GM12878 (cell line): ENCODE data around the gene SEMA3G. TPM values are rescaled to one million over a fixed set of nuclear protein-coding genes. Genes with fewer than 3 reads are reported as not detected.

ENCODE experiments used
- ATAC-seq: fragments of 200-7000 bp; cut with Tn5 transposase; 3 replicates; pipeline ENCODE4 v1.9.1; 2020; ENCODE audit warnings: mild to moderate bottlenecking, moderate library complexity
- BruUV-seq: library from RNA; stranded (reverse); fragments of 400-500 nt; replicated peaks from 2 replicates; lab custom pipeline; 2021; lab: Mats Ljungman, UMichigan
- CTCF ChIA-PET: fragments of 300-600 bp; sonication (Branson Sonifier 250); formaldehyde crosslinking; extraction: SDS; loops from one replicate; lab custom pipeline; 2021; ENCODE audit warnings: inconsistent platforms; lab: Yijun Ruan, JAX
- POLR2A ChIA-PET: fragments of 350-600 bp; formaldehyde crosslinking; extraction: SDS; loops from one replicate; lab custom pipeline; 2021; ENCODE audit warnings: inconsistent platforms; lab: Charles Lee
- RAD21 ChIA-PET: fragments of 300-600 bp; sonication (Branson Sonifier 250); formaldehyde crosslinking; loops from one replicate; lab custom pipeline; 2023; ENCODE audit warnings: antibody characterized with exemption; ENCODE audit not compliant: unreplicated experiment; lab: Charles Lee
- SMC1A ChIA-PET: fragments of 300-600 bp; sonication (Branson Sonifier 250); formaldehyde crosslinking; loops from one replicate; lab custom pipeline; 2023; ENCODE audit not compliant: unreplicated experiment, uncharacterized antibody; lab: Charles Lee
- DNase-seq: peaks from one replicate; pipeline ENCODE4 v3.0.0-alpha.2; 2011; ENCODE audit warnings: low read depth, low spot score
- FAIRE-seq: peaks from 3 replicates; lab custom pipeline; 2011; peaks lifted over from hg19 to GRCh38; lab: Jason Lieb, UNC
- H2AFZ ChIP-seq: 2 replicates; pipeline ENCODE4 v1.6.0; 2011; ENCODE audit warnings: low read depth, low read length, control low read depth; ENCODE audit not compliant: control insufficient read depth
- H3K27ac ChIP-seq: 2 replicates; pipeline ENCODE4 v1.5.1; 2011; ENCODE audit warnings: control low read depth; ENCODE audit not compliant: control insufficient read depth, insufficient read depth
- H3K27me3 ChIP-seq, 2 experiments: replicated peaks in 1 of 2; 2 replicates each; pipeline versions ENCODE4 v1.6.0 to v1.6.1; 2011; ENCODE audit warnings: low read length in 1 of 2; ENCODE audit not compliant: control insufficient read depth in 2 of 2, insufficient read depth in 2 of 2
- H3K36me3 ChIP-seq, 2 experiments: 2 replicates each; pipeline ENCODE4 v1.5.1; 2011; ENCODE audit warnings: low read length in 1 of 2; ENCODE audit not compliant: control insufficient read depth in 2 of 2, insufficient read depth in 2 of 2
- H3K4me1 ChIP-seq: 2 replicates; pipeline ENCODE4 v1.6.1; 2011; ENCODE audit warnings: mild to moderate bottlenecking, low read length, moderate library complexity, mixed read lengths; ENCODE audit not compliant: control insufficient read depth, insufficient read depth
- H3K4me2 ChIP-seq: 2 replicates; pipeline ENCODE4 v1.6.0; 2011; ENCODE audit warnings: control low read depth; ENCODE audit not compliant: control insufficient read depth, insufficient read depth
- H3K4me3 ChIP-seq: fragments of 200-600 bp; sonication (generic); 2 replicates; pipeline ENCODE4 v1.5.1; 2016
- H3K79me2 ChIP-seq: 2 replicates; pipeline ENCODE4 v1.6.0; 2011; ENCODE audit warnings: low read length; ENCODE audit not compliant: control insufficient read depth, insufficient read depth
- H3K9ac ChIP-seq: 2 replicates; pipeline ENCODE4 v1.8.0; 2011; ENCODE audit warnings: low read length, control low read depth, mixed read lengths; ENCODE audit not compliant: control insufficient read depth, insufficient read depth
- H3K9me3 ChIP-seq: replicated peaks from 3 replicates; pipeline ENCODE4 v1.5.1; 2011; ENCODE audit warnings: mild to moderate bottlenecking, low read length; ENCODE audit not compliant: control insufficient read depth, insufficient read depth
- H4K20me1 ChIP-seq: 2 replicates; pipeline ENCODE4 v1.6.0; 2011; ENCODE audit not compliant: control insufficient read depth, insufficient read depth
- BHLHE40 ChIP-seq, 2 experiments: fragments of 450-650 bp in 1 of 2; IDR thresholded peaks; 2 replicates each; pipeline ENCODE4 v1.6.1; 2011 to 2017; ENCODE audit warnings: low read depth in 2 of 2, borderline replicate concordance in 1 of 2, improper control_type of control experiment in 1 of 2, low read length in 1 of 2, mild to moderate bottlenecking in 1 of 2
- CEBPB ChIP-seq, 2 experiments: fragments of 150-350 bp in 1 of 2; IDR thresholded peaks; 2 replicates each; pipeline ENCODE4 v1.6.1; 2012 to 2014; ENCODE audit warnings: low read depth in 2 of 2, low read length in 2 of 2, borderline replicate concordance in 1 of 2, inconsistent platforms in 1 of 2
- CHD1 ChIP-seq: IDR thresholded peaks from 2 replicates; pipeline ENCODE4 v1.6.1; 2012; ENCODE audit warnings: low read depth, low read length, improper control_type of control experiment
- CREM ChIP-seq: IDR thresholded peaks from 2 replicates; pipeline ENCODE4 v1.6.1; 2014; ENCODE audit warnings: antibody characterized with exemption, low read depth
- EZH2 ChIP-seq: IDR thresholded peaks from 2 replicates; pipeline ENCODE4 v1.6.1; 2012; ENCODE audit warnings: low read depth, mild to moderate bottlenecking, control low read depth, inconsistent platforms, low read length, borderline replicate concordance; ENCODE audit not compliant: control insufficient read depth
- GABPA ChIP-seq: IDR thresholded peaks from 2 replicates; pipeline ENCODE4 v1.6.1; 2014; ENCODE audit warnings: antibody characterized with exemption, low read depth, mild to moderate bottlenecking, inconsistent platforms
- HDAC2 ChIP-seq: fragments of 200-600 bp; sonication (generic); IDR thresholded peaks from 2 replicates; pipeline ENCODE4 v1.6.1; 2017
- NFXL1 ChIP-seq: fragments of 450-650 bp; IDR thresholded peaks from 2 replicates; pipeline ENCODE4 v1.6.1; 2017; ENCODE audit warnings: antibody characterized with exemption, mild to moderate bottlenecking, borderline replicate concordance
- NFYB ChIP-seq: IDR thresholded peaks from 2 replicates; pipeline ENCODE4 v1.6.1; 2011; ENCODE audit warnings: low read depth, mild to moderate bottlenecking, low read length, improper control_type of control experiment, moderate library complexity; ENCODE audit not compliant: insufficient read depth
- POLR2AphosphoS5 ChIP-seq: IDR thresholded peaks from 2 replicates; pipeline ENCODE4 v1.6.1; 2011; ENCODE audit warnings: mild to moderate bottlenecking, low read length, inconsistent platforms
- RELB ChIP-seq: fragments of 450-650 bp; IDR thresholded peaks from 2 replicates; pipeline ENCODE4 v1.6.1; 2017; ENCODE audit warnings: low read depth, mild to moderate bottlenecking, moderate library complexity
- SMARCA5 ChIP-seq: fragments of 450-650 bp; IDR thresholded peaks from 2 replicates; pipeline ENCODE4 v1.6.1; 2017; ENCODE audit warnings: mild to moderate bottlenecking
- SPI1 ChIP-seq: IDR thresholded peaks from 2 replicates; pipeline ENCODE4 v1.6.1; 2011; ENCODE audit warnings: low read depth, mild to moderate bottlenecking, low read length, moderate library complexity, borderline replicate concordance; ENCODE audit not compliant: insufficient read depth
- TAF1 ChIP-seq: IDR thresholded peaks from 2 replicates; pipeline ENCODE4 v1.6.1; 2011; ENCODE audit warnings: mild to moderate bottlenecking, low read depth, low read length, borderline replicate concordance
- TBL1XR1 ChIP-seq: IDR thresholded peaks from 2 replicates; pipeline ENCODE4 v1.6.1; 2012; ENCODE audit warnings: low read depth, low read length, improper control_type of control experiment
- YBX1 ChIP-seq: fragments of 450-650 bp; IDR thresholded peaks from 2 replicates; pipeline ENCODE4 v1.6.1; 2016; ENCODE audit warnings: antibody characterized with exemption
- WGBS: methylation state at CpG from one replicate; pipeline ENCODE4 v1.1.6; 2016; ENCODE audit warnings: low lambda C conversion rate; ENCODE audit not compliant: insufficient replicate concordance, insufficient coverage; ENCODE audit errors: missing lambda C conversion rate; 5-methylcytosine and 5-hydroxymethylcytosine counted together
- in situ Hi-C: fragments of 300-500 bp; cut with MboI; formaldehyde crosslinking; loops from 9 replicates; pipeline ENCODE4 v1.14.3; 2018; ENCODE audit warnings: mixed read lengths
- intact Hi-C: fragments of 100-400 bp; cut with micrococcal nuclease; formaldehyde crosslinking; loops from one replicate; pipeline ENCODE4 v1.14.2; 2022; ENCODE audit not compliant: unreplicated experiment
- polyA plus RNA-seq, 11 experiments: library from polyadenylated mRNA; depleted of rRNA in 4 of 11; unstranded in 6 of 11; stranded (reverse) in 5 of 11; fragments of >200 nt; fragmentation: Nextera tagmentation in 4 of 11; fragmentation: Illumina TruSeq in 1 of 11; extraction: Ambion mirVana in 4 of 11; extraction: Trizol in 1 of 11; gene quantifications; 1 replicate in 1 of 11; 2 replicates in 10 of 11; pipeline versions ENCODE4 v1.2.1 to v1.2.3, GENCODE V29; 2011 to 2016; ENCODE audit warnings: inconsistent platforms in 2 of 11, missing spikeins in 2 of 11, low read depth in 1 of 11
- total RNA-seq, 4 experiments: library from RNA; depleted of rRNA in 3 of 4; stranded (reverse); fragments of >200 nt in 3 of 4; fragmentation: Illumina TruSeq in 1 of 4; extraction: Trizol in 1 of 4; gene quantifications; 2 replicates each; pipeline versions ENCODE4 v1.2.1 to v1.2.3, GENCODE V29; 2013 to 2021

The SEMA3G gene
- total and polyA plus RNA-seq, 10 of the 15 experiments (the other 5 are each of a cell fraction or from before 2014, with no cell fraction given) = 0.03 to 0.04 TPM; not detected in 8

- DNase-seq (no peak), FAIRE-seq (no peak), ATAC-seq (no peak)
- Histone ChIP-seq H3K4me2 (no peak overlapping the region), H3K9me3 (no peaks in the 10 kb centered on the region), H3K4me1 (no peaks in the 10 kb centered on the region), H3K27ac (no peak overlapping the region), H3K9ac (no peak overlapping the region), H3K79me2 (no peaks in the 10 kb centered on the region), H4K20me1 (no peaks in the 10 kb centered on the region), H3K4me3 (no peak overlapping the region), H3K27me3 (no peaks in the 10 kb centered on the region), H3K36me3 (peaks cover 6 to 30% of the 10 kb centered on the region in 2 experiments; a peak in 3 of 4 replicates), H2AFZ (no peak overlapping the region)
- SMC1A ChIA-PET = no interaction called here
- intact Hi-C loops (no loop called here), in situ Hi-C loops (no loop called here)
- TF ChIP-seq TBL1XR1 (no peak), GABPA (no peak), CHD1 (no peak), BHLHE40 (IDR thresholded peaks at IDR 0.05; ENCODE audit: borderline replicate concordance in 1 of 2, low read depth in 2 of 2, low read length in 1 of 2) (no peak), NFXL1 (no peak), SPI1 (no peak), CEBPB (IDR thresholded peaks at IDR 0.05; ENCODE audit: borderline replicate concordance in 1 of 2, low read depth in 2 of 2, low read length in 2 of 2) (no peak), EZH2 (no peak), SMARCA5 (no peak), POLR2AphosphoS5 (no peak), YBX1 (no peak), RELB (no peak), TAF1 (no peak), CREM (no peak), HDAC2 (no peak), NFYB (no peak)
- CTCF ChIA-PET = no interaction called here
- WGBS = 69% methylated on average over 3 of the region's 3 CpGs
- no TSS peak for BruUV-seq
- RAD21 ChIA-PET = no interaction called here
- POLR2A ChIA-PET = no interaction called here
Measured at GRCh38 chr3:52488746-52489145, 43.8 kb upstream of the SEMA3G start.
